HPDE6-E6E7 (cell line): ENCODE measurements around the gene GBP5.
"Not testable (repeated sequence)": the region's sequence is repeated elsewhere in the genome, so short reads cannot be mapped to it uniquely, and the experiment has no call there.

Experiments used
- DNase-seq: peaks from one replicate; pipeline ENCODE4 v3.0.0; 2011; ENCODE audit warnings: missing footprints; ENCODE audit errors: extremely low spot score

Gene GBP5

GRCh38 chr1:89272269-89273041, at the start of gene GBP5:
TSS of gene GBP5 (minus strand) at chr1:89272860. CDS start at chr1:89269555, 3,305 bp downstream.
- not testable (repeated sequence) for DNase-seq

- no peak for DNase-seq
Measured at GRCh38 chr1:89322402-89322801, 49.7 kb upstream of the GBP5 start.

GRCh38 chr1:89312572-89312971, 39.9 kb upstream of the GBP5 start:
- DNase-seq, result no peak

GRCh38 chr1:89311757-89312156, 39.1 kb upstream of the GBP5 start:
- no peak for DNase-seq

GRCh38 chr1:89310976-89311375, 38.3 kb upstream of the GBP5 start:
- no peak for DNase-seq

GRCh38 chr1:89310505-89310904, 37.8 kb upstream of the GBP5 start:
- DNase-seq, result no peak

GRCh38 chr1:89309828-89310227, 37.2 kb upstream of the GBP5 start:
- DNase-seq, result no peak

- no peak for DNase-seq
Measured at GRCh38 chr1:89306273-89306672, 33.6 kb upstream of the GBP5 start.

GRCh38 chr1:89305493-89305892, 32.8 kb upstream of the GBP5 start:
- DNase-seq, result no peak

- no peak for DNase-seq
Measured at GRCh38 chr1:89304572-89305230, 32.0 kb upstream of the GBP5 start.

GRCh38 chr1:89302697-89303332, 30.2 kb upstream of the GBP5 start:
- no peak for DNase-seq

- not testable (repeated sequence) for DNase-seq
Measured at GRCh38 chr1:89299739-89300463, 27.2 kb upstream of the GBP5 start.

- DNase-seq, result no peak
Measured at GRCh38 chr1:89298461-89298860, 25.8 kb upstream of the GBP5 start.

GRCh38 chr1:89295187-89295586, 22.5 kb upstream of the GBP5 start:
- DNase-seq, result no peak

- no peak for DNase-seq
Measured at GRCh38 chr1:89291276-89291675, 18.6 kb upstream of the GBP5 start.

- no peak for DNase-seq
Measured at GRCh38 chr1:89288051-89288340, 15.3 kb upstream of the GBP5 start.

- DNase-seq, result no peak
Measured at GRCh38 chr1:89287181-89288050, 14.8 kb upstream of the GBP5 start.

- DNase-seq, result no peak
Measured at GRCh38 chr1:89286549-89287180, 14.0 kb upstream of the GBP5 start.

- DNase-seq, result no peak
Measured at GRCh38 chr1:89285745-89286380, 13.2 kb upstream of the GBP5 start.

GRCh38 chr1:89284078-89284763, 11.6 kb upstream of the GBP5 start:
- not testable (repeated sequence) for DNase-seq
